ENCODE measurements around the gene HTRA3.

- TF ChIP-seq CTCF (IDR thresholded peaks at IDR 0.05) (no peak), EZH2 (IDR thresholded peaks at IDR 0.05) (no peak)
Measured at GRCh38 chr4:8284391-8284790, 14.8 kb downstream of the HTRA3 start.

Measured in neural progenitor cell (in vitro differentiated cells).